GM12864 (cell line): ENCODE results near the gene FKBP4.

Experiments
- DNase-seq: peaks from one replicate; pipeline ENCODE4 v3.0.0-alpha.2; 2011; ENCODE audit warnings: low read depth
- H3K4me3 ChIP-seq: 2 replicates; pipeline ENCODE4 v1.5.1; 2011; ENCODE audit warnings: mild to moderate bottlenecking, low read depth, low read length, control low read depth
- TF ChIP-seq, protein P1 (sequence below): IDR thresholded peaks from 2 replicates; pipeline ENCODE4 v1.5.1; 2011; ENCODE audit warnings: low read depth, mild to moderate bottlenecking, moderate library complexity, low read length, control low read depth, inconsistent platforms; ENCODE audit errors: missing control alignments

The FKBP4 gene

DNA sequence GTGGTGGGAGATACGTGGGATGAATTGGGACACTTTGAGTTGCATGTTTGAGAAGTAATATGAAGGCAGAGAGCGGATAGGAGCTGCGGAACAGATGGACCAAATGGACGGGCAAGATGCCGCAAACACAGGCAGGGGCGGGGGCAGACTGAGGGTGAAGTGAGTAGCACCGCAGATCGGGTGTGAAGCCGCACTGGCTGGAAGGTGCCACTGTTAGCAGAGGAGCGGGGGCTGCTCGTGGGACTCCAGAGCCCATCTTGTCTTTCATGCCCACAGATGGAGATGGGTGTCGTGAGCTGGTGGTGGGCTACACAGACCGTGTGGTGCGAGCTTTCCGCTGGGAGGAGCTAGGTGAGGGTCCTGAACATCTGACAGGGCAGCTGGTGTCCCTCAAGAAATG is 25.0 kb downstream of the FKBP4 start:
- no peak overlapping the region for H3K4me3 ChIP-seq
- TF ChIP-seq, protein P1, sequence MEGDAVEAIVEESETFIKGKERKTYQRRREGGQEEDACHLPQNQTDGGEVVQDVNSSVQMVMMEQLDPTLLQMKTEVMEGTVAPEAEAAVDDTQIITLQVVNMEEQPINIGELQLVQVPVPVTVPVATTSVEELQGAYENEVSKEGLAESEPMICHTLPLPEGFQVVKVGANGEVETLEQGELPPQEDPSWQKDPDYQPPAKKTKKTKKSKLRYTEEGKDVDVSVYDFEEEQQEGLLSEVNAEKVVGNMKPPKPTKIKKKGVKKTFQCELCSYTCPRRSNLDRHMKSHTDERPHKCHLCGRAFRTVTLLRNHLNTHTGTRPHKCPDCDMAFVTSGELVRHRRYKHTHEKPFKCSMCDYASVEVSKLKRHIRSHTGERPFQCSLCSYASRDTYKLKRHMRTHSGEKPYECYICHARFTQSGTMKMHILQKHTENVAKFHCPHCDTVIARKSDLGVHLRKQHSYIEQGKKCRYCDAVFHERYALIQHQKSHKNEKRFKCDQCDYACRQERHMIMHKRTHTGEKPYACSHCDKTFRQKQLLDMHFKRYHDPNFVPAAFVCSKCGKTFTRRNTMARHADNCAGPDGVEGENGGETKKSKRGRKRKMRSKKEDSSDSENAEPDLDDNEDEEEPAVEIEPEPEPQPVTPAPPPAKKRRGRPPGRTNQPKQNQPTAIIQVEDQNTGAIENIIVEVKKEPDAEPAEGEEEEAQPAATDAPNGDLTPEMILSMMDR = no peak
- DNase-seq = no peak

DNA sequence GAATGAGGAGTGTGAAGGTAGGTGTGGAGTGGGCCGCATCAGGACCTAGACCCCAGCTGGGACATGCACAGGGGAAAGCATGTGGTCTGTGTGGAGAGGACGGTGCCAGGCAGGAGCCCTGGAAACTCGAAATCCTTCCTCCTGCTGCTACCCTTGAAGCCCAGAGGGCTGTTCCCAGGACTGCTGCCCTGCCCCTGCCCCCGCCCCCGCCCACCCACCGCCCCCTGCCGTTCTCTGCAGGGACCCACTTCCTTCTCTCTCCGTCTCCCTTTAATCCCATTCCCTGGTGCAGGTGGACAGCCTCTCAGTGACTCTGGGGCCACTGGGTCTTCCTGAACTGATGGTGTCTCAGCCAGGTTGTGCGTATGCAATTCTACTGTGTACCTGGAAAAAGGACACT is 25.7 kb downstream of the FKBP4 start:
- H3K4me3 ChIP-seq = no peak overlapping the region
- TF ChIP-seq, protein P1 = no peak
- no peak for DNase-seq

DNA sequence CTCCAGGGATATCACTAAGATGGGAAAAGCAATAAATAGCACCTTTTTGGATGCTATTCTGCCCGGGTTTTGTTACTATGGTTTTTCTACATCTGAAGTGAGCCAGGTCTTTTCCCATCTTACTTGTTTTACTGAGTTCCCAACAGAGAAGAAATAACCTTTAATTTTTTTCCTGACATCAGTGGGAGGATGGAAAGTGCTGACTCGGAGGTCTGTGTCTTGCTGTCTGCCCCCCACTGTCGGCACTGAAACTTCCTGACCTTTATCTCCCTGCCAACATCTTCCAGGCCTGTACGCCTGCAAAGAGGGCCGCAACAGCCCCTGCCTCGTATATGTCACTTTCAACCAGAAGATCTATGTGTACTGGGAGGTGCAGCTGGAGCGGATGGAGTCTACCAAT is 28.7 kb downstream of the FKBP4 start:
- no peak overlapping the region for H3K4me3 ChIP-seq
- DNase-seq = no peak
- TF ChIP-seq, protein P1 = no peak

DNA sequence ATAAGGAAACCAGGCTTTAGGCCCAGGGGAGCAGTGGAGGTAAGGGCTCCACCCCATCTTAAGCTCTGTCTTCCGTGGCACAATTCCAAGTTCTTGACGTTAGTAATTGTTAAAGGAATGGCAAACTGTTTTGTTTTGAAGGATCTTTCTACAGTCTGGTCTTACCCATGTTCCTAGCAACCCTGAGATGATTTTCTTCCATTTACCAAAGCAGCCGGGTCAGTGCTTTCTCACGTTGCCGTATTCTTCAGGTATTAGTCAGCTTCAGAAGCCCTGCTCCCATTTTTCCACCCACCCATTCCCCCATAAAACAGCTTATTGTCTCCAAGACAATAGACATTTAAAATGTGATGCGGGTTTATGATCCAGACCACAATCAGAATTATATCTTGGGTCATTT is 29.8 kb downstream of the FKBP4 start:
- TF ChIP-seq, protein P1 = no peak
- H3K4me3 ChIP-seq = no peak overlapping the region
- DNase-seq = no peak

DNA sequence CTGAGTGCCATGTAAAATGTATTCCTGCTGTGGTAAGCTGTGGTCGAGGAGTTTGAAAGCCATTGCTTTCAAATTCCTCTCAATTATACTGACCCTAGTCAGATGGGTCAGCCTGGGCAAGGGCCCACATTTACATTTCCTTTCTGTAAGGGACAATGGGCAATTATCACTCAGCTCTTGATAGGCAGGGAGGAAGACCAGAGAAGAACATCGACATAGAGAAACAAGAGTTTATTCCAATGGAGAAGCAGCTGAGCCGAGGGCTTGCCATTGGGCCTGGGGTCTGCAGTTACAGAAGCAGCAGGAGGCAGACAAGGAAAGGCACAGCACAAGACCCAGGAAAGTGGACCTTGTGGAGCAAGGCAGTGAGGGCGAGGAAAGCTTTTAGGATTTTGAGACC is 30.4 kb downstream of the FKBP4 start:
- no peak for DNase-seq

DNA sequence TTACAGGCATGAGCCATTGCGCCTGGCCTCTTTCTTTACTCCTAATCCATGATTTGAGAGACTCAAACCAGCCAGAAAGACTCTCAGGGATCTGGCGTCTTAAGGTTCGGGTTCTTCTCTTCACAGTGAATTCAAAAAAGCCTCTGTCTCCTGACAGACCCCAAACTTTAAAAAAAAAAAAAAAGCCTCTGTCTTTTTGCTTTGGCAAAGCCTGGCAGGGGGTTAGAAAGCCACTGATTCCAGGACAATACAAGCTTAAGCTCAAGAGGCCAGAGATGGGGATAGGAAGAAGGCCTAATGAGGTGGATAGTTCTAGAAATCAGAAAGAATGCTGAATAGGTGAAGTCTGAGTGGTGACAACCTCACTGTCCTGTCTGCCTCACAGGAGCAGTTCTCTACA is 31.3 kb downstream of the FKBP4 start:
- no peak overlapping the region for H3K4me3 ChIP-seq
- TF ChIP-seq, protein P1 = no peak
- no peak for DNase-seq

More for the DNA sequence above, 30.4 kb downstream of the FKBP4 start:
- no peak overlapping the region for H3K4me3 ChIP-seq
- TF ChIP-seq, protein P1 = no peak

DNA sequence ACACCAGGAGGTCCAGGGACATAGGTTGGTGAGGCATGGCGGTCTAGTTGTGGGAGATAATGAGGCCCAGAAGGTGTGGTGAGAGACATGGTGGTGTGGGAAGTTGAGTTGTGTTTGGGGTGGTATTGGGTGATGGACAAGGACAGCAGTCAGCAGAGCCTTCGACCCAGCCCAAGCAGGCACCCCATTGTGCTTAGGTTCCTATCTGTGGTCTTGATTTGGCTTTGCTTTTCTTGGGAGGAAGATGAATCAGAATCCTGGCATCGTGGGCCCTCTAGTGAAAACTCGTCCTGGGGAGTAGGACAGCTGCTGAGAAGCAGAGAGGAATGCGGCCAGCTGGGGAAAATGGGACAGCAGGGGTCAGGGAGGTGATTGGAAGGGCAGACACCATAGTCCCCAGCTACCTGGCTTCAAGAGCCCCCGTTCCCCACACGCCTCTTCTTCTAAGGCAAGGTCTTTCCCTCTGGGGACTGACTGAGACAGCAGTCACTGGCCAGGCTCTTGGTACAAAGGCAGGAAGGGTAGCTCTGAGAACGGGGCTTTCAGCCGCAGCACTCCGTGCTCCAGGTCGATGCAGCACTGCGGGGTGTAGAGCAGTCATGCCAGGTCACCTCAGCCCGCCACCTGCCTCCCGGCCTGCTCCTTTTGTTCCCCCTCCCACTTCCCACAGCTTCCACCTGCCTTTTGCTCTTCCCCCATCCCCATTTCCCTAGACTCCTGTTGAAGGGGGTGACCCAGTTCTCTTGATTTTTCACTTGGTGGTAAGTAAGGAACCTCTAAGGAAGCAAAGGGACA is 32.1 kb downstream of the FKBP4 start:
- TF ChIP-seq, protein P1 = no peak
- no peak for DNase-seq
- H3K4me3 ChIP-seq = no peak overlapping the region
